ENCODE data around the gene DGKH.

DNA sequence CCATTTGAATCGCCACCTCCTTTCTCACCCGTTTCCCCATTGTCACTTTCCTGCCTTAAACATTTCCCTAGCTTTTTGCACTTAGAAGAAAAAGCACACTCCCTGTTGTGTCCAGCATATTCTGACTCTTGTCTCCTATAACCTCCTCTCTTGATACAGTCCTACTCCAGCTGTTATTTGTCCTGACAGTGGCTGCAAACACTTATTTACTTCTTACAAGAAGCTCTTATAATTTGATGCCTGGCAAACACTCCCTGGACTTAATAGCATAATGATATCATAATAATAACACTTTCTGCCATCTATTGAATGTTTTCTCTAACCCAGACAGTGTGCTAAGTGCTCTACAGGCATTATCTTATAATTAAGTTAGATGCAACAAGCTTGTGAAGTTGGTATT lies 76.6 kb downstream of the DGKH start:
- TF ChIP-seq HNRNPH1 (optimal IDR thresholded peaks at IDR 0.05; ENCODE audit: low read depth, low read length) (no peak), CEBPB (tag; IDR thresholded peaks at IDR 0.05) (no peak)

Measured in K562 (cell line).